IPS-11a (cell line): Measurements from ENCODE around the gene BCO1.

ENCODE experiments used
- H3K4me3 ChIP-seq: one replicate; pipeline ENCODE4 v1.5.1; 2013; ENCODE audit warnings: low read depth, low read length, control low read depth

Gene BCO1

DNA sequence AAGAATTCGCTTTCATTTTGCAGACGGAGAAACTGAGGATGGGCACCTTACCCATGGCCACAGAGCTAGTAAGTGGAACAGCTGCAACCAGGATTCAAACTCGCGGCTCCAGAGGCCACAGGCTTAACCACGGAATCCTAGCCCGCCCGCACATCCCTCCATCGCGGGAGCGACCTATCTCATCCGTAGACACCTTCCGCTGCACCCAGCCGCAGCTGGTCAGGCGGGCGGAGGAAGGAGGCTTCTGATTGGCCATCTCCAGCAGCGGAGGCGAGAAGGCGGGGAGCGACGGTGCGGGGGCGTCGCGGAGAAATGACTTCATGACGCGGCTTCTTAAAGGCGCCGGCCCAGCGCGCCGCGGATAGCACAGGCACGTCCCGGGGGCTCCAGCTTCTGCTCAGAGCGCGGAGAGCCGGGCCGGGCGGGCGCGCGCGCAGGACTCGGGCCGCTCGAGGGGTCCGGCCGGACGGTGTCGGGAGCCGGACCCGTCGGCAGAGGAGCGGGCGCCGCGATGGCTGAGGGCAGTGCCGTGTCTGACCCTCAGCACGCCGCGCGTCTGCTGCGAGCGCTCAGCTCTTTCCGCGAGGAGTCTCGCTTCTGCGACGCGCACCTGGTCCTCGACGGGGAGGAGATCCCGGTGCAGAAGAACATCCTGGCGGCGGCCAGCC, 76.2 kb downstream of the BCO1 start, which contains the start of gene GAN:
Gene GAN (plus strand): TSS at position 360 of the 668 bp plus-strand sequence. CDS start 152 bp downstream, at position 512.
- peak within 1 kb of the TSS; percentile 87 for H3K4me3 ChIP-seq

DNA sequence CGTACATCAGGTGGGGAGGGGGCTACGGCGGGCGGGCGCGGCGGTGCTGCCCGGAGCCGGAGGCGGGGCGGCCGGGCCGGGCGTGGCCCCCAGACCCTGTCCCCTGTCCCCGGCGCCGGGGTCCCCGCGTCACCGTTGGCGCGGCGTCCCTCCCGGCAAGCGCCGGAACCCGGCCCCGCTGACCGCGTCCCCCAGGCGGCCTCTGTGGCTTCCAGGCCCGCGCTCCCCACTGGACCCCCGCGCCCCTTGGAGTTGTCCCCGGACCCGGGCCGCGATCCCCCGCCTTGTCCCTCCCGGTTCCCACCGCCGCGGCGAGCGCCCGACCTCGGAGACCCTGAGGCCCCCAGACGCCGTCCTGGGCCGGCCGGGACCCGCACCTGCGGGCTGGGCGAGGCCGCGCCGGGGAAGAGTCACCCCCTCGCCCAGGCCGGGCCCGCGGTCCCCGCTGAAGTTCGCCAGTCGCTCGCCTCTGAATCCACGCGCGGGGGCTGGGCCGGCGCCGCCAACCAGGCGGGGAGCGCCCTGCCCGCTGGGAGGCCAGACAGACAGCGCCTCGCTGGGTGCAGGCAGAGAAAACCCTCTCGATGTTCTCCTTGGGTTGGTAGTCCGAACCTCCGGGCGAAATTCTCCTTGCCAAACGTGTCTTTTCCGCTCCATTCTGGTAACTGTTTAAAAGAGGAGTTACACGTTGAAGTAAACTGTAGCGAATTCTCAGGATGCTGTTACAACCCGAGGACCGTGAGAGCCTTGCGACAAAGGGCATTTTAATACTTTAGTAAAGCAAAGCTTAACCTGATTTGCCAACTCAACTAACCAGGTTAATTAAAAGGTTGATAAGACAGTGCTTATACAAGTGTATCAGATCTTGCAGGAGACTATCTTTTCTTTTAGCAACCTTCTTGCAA, 77.0 kb downstream of the BCO1 start:
- H3K4me3 ChIP-seq: peak overlapping the region; percentile 87

DNA sequence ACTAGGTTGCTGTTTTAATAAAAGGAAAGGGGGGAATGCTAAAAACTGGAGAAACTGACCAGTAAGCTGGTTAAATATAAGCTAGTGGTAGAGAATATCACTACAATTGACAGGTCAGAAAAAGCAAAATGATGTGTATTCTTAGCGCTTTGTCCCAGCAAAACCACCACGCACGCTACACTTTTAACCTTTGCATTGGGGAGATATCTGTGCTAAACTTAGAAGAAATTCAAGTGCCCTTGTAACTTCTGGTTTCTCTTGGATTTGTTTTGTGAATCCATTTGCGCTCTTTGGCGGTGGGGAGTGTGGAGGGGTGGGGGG, 77.6 kb downstream of the BCO1 start:
- peak overlapping the region; percentile 87 for H3K4me3 ChIP-seq

GRCh38 chr16:81318711-81319110, 80.2 kb downstream of the BCO1 start:
- no peak overlapping the region for H3K4me3 ChIP-seq

- no peak overlapping the region for H3K4me3 ChIP-seq
These were observed 80.9 kb downstream of the BCO1 start for GRCh38 chr16:81319221-81319912.

DNA sequence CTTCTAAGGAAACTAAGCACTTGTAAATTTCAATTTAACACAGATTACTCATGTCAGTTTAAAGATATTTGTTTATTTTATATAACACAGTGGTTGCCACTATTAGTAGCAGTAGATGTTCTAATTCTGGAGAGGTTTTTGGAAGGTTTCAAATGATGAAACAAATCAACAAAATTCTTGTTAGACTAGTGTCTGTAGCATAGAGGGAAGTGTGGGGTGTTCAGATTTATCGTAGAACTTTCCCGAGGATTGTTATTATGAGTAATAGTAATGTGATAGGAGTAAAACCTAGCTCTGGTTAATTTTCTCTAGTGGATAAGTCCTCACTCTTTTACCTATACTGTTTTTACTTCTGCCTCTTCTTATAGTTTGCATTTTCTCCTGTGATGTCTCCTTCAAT, 82.5 kb downstream of the BCO1 start:
- no peak overlapping the region for H3K4me3 ChIP-seq

DNA sequence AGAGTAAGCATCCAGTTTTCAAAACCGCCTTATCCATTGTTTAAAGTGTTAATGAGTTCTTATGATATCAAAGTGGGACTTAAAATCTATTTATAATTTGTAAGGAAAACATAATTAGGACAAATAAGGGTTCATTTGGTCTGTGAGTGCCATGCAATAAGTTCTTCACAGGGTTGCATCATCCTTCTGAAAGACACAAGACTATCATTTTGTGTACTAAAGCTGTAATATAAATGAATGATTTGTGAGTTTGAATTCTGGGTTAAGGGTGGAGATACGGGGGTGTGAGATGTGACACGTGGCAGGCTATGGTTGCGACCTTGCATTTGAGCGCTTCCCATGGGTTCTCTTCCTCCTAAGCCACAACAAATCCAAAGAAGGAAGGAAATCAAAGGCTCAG, 83.0 kb downstream of the BCO1 start:
- H3K4me3 ChIP-seq: no peak overlapping the region

- no peak overlapping the region for H3K4me3 ChIP-seq
These were observed 86.3 kb downstream of the BCO1 start for GRCh38 chr16:81324808-81325207.

DNA sequence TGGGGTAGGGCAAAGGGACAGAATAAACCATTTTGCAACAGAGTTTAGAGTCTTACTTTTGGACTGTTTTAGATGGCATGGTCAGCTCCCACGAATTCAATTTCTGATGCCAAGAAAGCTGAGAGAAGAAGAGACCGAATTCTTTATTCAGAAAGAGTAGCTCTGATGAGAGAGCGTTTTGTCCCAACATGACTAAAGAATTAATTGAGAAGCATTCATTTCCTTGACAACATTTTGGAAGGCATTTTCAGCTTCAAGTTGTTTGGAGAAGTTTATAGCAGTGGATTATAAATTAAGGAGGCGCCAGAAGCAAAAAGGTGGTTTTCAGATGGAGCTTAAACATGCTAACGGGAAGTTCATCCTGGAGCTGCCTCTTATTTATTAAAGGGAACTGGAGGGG, 88.5 kb downstream of the BCO1 start:
- H3K4me3 ChIP-seq: no peak overlapping the region

- H3K4me3 ChIP-seq: no peak overlapping the region
These were observed 89.1 kb downstream of the BCO1 start for GRCh38 chr16:81327447-81328196.

DNA sequence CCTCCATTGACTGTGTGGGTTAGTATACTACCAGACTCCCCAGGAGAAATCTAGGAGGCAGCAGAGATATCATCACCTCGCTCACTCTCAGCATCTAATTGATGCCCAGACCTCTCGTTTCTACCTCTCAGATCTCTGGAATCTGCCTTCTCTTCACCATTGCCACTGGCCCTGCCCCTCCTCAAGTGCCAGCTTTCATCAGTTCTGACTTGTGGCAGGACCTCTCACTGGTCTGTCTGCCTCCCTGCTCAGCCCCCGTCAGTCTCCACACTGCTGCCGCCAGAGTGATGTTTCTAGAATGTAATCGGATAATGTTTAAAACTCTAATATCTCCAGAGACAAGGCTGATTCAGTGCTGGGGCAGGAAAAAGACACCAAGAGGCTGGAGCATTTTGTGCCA, 91.5 kb downstream of the BCO1 start:
- no peak overlapping the region for H3K4me3 ChIP-seq

- no peak overlapping the region for H3K4me3 ChIP-seq
These were observed 94.9 kb downstream of the BCO1 start for GRCh38 chr16:81333356-81333755.

DNA sequence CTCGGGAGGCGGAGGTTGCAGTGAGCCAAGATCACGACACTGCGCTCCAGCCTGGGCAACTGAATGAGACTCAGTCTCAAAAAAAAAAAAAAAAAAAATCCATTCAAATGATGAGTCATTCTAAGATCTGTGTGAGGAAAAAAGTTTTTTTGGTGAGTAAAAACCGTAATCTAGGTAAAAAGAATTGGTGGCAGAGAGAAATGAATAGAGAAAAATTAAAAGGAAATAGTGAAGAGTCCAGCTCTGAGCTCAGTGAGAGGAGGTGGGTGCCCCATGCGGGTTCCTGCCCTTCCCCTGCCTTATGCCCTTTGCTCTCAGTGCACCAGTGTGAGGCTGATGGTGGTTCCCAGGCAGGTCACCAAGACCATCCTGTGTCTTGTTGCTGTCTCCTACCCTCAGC, 97.2 kb downstream of the BCO1 start:
- H3K4me3 ChIP-seq: no peak overlapping the region

GRCh38 chr16:81337097-81337496, 98.6 kb downstream of the BCO1 start:
- H3K4me3 ChIP-seq: no peak overlapping the region
